Transverse colon (tissue), 4 donors: ENCODE data around the gene PRR5L.

Experiments used
- EP300 ChIP-seq: sonication (generic); formaldehyde crosslinking; IDR thresholded peaks from one replicate; pipeline ENCODE4 v1.6.1; 2017; ENCODE audit warnings: antibody characterized with exemption, low read depth
- POLR2A ChIP-seq: fragments of 450-650 bp; IDR thresholded peaks from one replicate; pipeline ENCODE4 v1.6.1; 2016; ENCODE audit warnings: antibody characterized with exemption, mild to moderate bottlenecking, moderate library complexity
- POLR2AphosphoS5 ChIP-seq, 3 donors: sonication (generic); formaldehyde crosslinking; IDR thresholded peaks; one replicate each; pipeline ENCODE4 v1.6.1; 2016; ENCODE audit warnings: antibody characterized with exemption in 3 of 3
- TF ChIP-seq, protein P1 (sequence below), 5 experiments: fragments of 200-600 bp in 3 of 5; fragments of 450-650 bp in 2 of 5; sonication (generic) in 3 of 5; IDR thresholded peaks; 1 replicate in 2 of 5; 2 replicates in 3 of 5; pipeline ENCODE4 v1.5.1; 2016 to 2017; ENCODE audit warnings: antibody characterized with exemption in 5 of 5, inconsistent platforms in 3 of 5, mild to moderate bottlenecking in 2 of 5, moderate library complexity in 1 of 5

- TF ChIP-seq, protein P1, sequence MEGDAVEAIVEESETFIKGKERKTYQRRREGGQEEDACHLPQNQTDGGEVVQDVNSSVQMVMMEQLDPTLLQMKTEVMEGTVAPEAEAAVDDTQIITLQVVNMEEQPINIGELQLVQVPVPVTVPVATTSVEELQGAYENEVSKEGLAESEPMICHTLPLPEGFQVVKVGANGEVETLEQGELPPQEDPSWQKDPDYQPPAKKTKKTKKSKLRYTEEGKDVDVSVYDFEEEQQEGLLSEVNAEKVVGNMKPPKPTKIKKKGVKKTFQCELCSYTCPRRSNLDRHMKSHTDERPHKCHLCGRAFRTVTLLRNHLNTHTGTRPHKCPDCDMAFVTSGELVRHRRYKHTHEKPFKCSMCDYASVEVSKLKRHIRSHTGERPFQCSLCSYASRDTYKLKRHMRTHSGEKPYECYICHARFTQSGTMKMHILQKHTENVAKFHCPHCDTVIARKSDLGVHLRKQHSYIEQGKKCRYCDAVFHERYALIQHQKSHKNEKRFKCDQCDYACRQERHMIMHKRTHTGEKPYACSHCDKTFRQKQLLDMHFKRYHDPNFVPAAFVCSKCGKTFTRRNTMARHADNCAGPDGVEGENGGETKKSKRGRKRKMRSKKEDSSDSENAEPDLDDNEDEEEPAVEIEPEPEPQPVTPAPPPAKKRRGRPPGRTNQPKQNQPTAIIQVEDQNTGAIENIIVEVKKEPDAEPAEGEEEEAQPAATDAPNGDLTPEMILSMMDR (IDR thresholded peaks at IDR 0.05) = no peak
- TF ChIP-seq POLR2A (no peak), EP300 (no peak), POLR2AphosphoS5 (IDR thresholded peaks at IDR 0.05) (no peak)
Measured at GRCh38 chr11:36465449-36466163, 169.5 kb downstream of the PRR5L start.
